SK-N-DZ (cell line): Measurements from ENCODE around the gene GALNT11. TPM values are rescaled to one million over a fixed set of nuclear protein-coding genes. Genes with fewer than 3 reads are reported as not detected.
A peak's percentile ranks its signal among the peaks of the same experiment; 100 is the strongest.
"Not testable (repeated sequence)": the region's sequence is repeated elsewhere in the genome, so short reads cannot be mapped to it uniquely, and the experiment has no call there.

Experiments
- DNase-seq: peaks from one replicate; pipeline ENCODE4 v3.0.0-alpha.2; 2015; ENCODE audit warnings: low spot score
- polyA plus RNA-seq, 2 experiments: library from polyadenylated mRNA; depleted of rRNA; stranded (reverse); fragments of >200 nt; gene quantifications; 2 replicates each; pipeline ENCODE4 v1.2.3, GENCODE V29; 2014

The GALNT11 gene
- polyA plus RNA-seq (2014; cell fraction: cytosol; rRNA removed): 39.7 and 46.6 TPM in 2 replicates
- 25.1 and 30.1 TPM in 2 replicates for polyA plus RNA-seq (2014; cell fraction: nucleus; rRNA removed)

GRCh38 chr7:152025077-152025936 is at the start of gene GALNT11:
Gene GALNT11 (plus strand): TSS chr7:152025674. CDS start chr7:152094228, 68,554 bp downstream.
- DNase-seq: peak; percentile 82

- DNase-seq: no peak
Observed at GRCh38 chr7:151978616-151979015, 46.9 kb upstream of the GALNT11 start.

GRCh38 chr7:151981223-151981622 is 44.3 kb upstream of the GALNT11 start:
- DNase-seq: no peak

- DNase-seq: no peak
Observed at GRCh38 chr7:151982806-151983205, 42.7 kb upstream of the GALNT11 start.

GRCh38 chr7:151984612-151985011 is 40.9 kb upstream of the GALNT11 start:
- DNase-seq: no peak

GRCh38 chr7:151987748-151988529 is 37.5 kb upstream of the GALNT11 start:
- no peak for DNase-seq

- peak; percentile 84 for DNase-seq
Observed at GRCh38 chr7:151992375-151992774, 33.1 kb upstream of the GALNT11 start.

- DNase-seq: peak; percentile 63
Observed at GRCh38 chr7:151993977-151994676, 31.3 kb upstream of the GALNT11 start.

- no peak for DNase-seq
Observed at GRCh38 chr7:151999424-152000090, 25.9 kb upstream of the GALNT11 start.

GRCh38 chr7:152000191-152000590 is 25.3 kb upstream of the GALNT11 start:
- no peak for DNase-seq

- DNase-seq: no peak
Observed at GRCh38 chr7:152006336-152006735, 19.1 kb upstream of the GALNT11 start.

GRCh38 chr7:152011860-152012259 is 13.6 kb upstream of the GALNT11 start:
- no peak for DNase-seq

- DNase-seq: no peak
Observed at GRCh38 chr7:152013230-152013629, 12.2 kb upstream of the GALNT11 start.

- no peak for DNase-seq
Observed at GRCh38 chr7:152013974-152014373, 11.5 kb upstream of the GALNT11 start.

- DNase-seq: no peak
Observed at GRCh38 chr7:152014722-152015121, 10.8 kb upstream of the GALNT11 start.

- no peak for DNase-seq
Observed at GRCh38 chr7:152015600-152015999, 9.9 kb upstream of the GALNT11 start.

GRCh38 chr7:152016947-152017346 is 8.5 kb upstream of the GALNT11 start:
- no peak for DNase-seq

- not testable (repeated sequence) for DNase-seq
Observed at GRCh38 chr7:152017683-152018082, 7.8 kb upstream of the GALNT11 start.

GRCh38 chr7:152021740-152022139 is 3.7 kb upstream of the GALNT11 start:
- not testable (repeated sequence) for DNase-seq

GRCh38 chr7:152025937-152026890 is 740 bp downstream of the GALNT11 start:
- no peak for DNase-seq
